ENCODE data around the gene RAPGEF4.
A peak's percentile ranks its signal among the peaks of the same experiment; 100 is the strongest.

The RAPGEF4 gene

DNA sequence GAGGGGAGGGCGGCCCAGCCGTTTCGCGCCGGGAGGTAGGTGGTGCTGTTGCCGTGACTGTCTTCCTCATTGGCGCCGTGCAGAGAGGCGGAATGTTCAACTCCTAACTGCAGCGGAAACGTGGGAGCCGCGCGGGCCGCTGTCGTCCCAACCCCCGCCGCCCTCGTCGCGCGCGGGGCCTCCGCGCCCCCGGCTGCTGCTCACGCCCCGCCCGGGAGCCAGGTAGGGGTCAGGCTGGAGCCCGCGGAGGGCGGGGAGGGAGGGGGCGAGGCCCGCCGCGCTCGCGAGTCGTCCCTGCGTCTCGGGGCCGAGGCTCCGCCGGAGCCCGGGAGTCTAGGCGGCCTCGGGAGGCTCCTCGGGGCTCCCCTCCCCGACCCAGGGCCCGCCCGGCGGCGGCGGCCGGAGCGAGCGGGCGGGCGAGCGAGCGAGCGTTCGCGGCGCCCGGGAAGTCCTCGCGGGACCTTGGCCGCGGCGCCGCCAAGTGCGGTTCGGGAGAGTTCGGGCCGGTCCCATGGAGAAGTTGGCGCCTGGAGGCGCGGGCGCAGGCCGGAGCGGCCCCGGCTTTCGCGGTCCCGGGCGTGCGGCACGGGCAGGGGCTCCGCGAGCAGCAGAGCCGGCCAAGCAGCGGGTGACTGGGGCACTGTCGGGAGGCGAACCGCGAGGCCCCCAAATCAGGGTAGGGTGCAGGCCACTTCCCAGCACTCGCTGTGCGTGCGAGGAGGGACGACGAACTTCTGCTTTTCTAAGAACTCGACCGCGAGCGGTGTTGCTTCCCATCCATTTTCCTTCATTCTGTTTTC lies 340.3 kb downstream of the RAPGEF4 start, which contains the start of gene MAP3K20:
Gene MAP3K20, plus strand, starts transcription at position 66 of the 800 bp plus-strand sequence. CDS start 15,186 bp downstream, outside the sequence.
- TF ChIP-seq SIN3A (IDR thresholded peaks at IDR 0.05; ENCODE audit: borderline replicate concordance, insufficient read depth, low read length), result 0 out of 2 replicates have a peak, but pooled peaks have one; percentile 35
- TF ChIP-seq FOXP2 (optimal IDR thresholded peaks at IDR 0.05; ENCODE audit: borderline replicate concordance, extremely low read depth, extremely low read length, insufficient read depth), result peak; percentile 80
- no peak for TF ChIP-seq TAF1 (IDR thresholded peaks at IDR 0.05; ENCODE audit: borderline replicate concordance, insufficient read depth, low read length)
- TF ChIP-seq REST (IDR thresholded peaks at IDR 0.05; ENCODE audit: insufficient read depth in 1 of 2, low read depth in 2 of 2, low read length in 2 of 2), result no peak
- TF ChIP-seq POLR2AphosphoS5 (IDR thresholded peaks at IDR 0.05; ENCODE audit: low read depth, low read length), result no peak; the same call in 1 of the 2 replicates

- TF ChIP-seq TAF1 (IDR thresholded peaks at IDR 0.05; ENCODE audit: borderline replicate concordance, insufficient read depth, low read length), result no peak
- TF ChIP-seq REST (IDR thresholded peaks at IDR 0.05; ENCODE audit: insufficient read depth in 1 of 2, low read depth in 2 of 2, low read length in 2 of 2), result no peak
- no peak for TF ChIP-seq FOXP2 (optimal IDR thresholded peaks at IDR 0.05; ENCODE audit: borderline replicate concordance, extremely low read depth, extremely low read length, insufficient read depth)
- TF ChIP-seq SIN3A (IDR thresholded peaks at IDR 0.05; ENCODE audit: borderline replicate concordance, insufficient read depth, low read length), result no peak
Observed at GRCh38 chr2:173076581-173077345, 341.1 kb downstream of the RAPGEF4 start.

GRCh38 chr2:173077506-173078177 lies 342.0 kb downstream of the RAPGEF4 start:
- TF ChIP-seq SIN3A (IDR thresholded peaks at IDR 0.05; ENCODE audit: borderline replicate concordance, insufficient read depth, low read length) (peak; percentile 55; the same call in 1 of the 2 replicates), REST (IDR thresholded peaks at IDR 0.05; ENCODE audit: insufficient read depth in 1 of 2, low read depth in 2 of 2, low read length in 2 of 2) (no peak)

DNA sequence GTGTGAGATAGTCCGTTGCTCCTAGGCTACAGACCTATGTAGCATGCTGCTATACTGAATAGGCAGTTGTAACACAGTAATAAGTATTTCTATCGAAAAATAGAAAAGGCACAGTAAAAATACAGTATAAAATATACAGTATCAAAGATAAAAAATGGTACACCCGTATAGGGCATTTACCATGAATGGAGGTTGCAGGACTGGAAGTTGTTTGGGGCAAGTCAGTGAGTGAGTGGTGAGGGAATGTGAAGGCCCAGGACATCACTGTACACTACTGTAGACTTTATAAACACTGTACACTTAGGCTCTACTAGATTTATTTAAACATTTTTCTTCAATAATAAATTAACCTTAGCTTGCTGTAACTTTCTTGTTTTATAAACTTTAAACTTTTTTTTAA lies 343.5 kb downstream of the RAPGEF4 start:
- TF ChIP-seq POLR2AphosphoS5 (IDR thresholded peaks at IDR 0.05; ENCODE audit: low read depth, low read length) (no peak), FOXP2 (optimal IDR thresholded peaks at IDR 0.05; ENCODE audit: borderline replicate concordance, extremely low read depth, extremely low read length, insufficient read depth) (no peak), REST (IDR thresholded peaks at IDR 0.05; ENCODE audit: insufficient read depth in 1 of 2, low read depth in 2 of 2, low read length in 2 of 2) (no peak), TAF1 (IDR thresholded peaks at IDR 0.05; ENCODE audit: borderline replicate concordance, insufficient read depth, low read length) (no peak), SIN3A (IDR thresholded peaks at IDR 0.05; ENCODE audit: borderline replicate concordance, insufficient read depth, low read length) (no peak)
